Panc1 (cell line): Measurements from ENCODE around the gene CWH43. TPM values are rescaled to one million over a fixed set of nuclear protein-coding genes. Genes with fewer than 3 reads are reported as not detected.

Source experiments
- total RNA-seq: library from RNA; stranded (reverse); gene quantifications from one replicate; pipeline ENCODE4 v1.2.1, GENCODE V29; 2021; ENCODE audit not compliant: unreplicated experiment

The CWH43 gene
- total RNA-seq, 1 experiment from 2014 or later, result not detected

Other genes starting within 250 kb of the CWH43 start
- 47.5 TPM for gene FRYL, start 206.0 kb upstream of the CWH43 start, total RNA-seq
- gene OCIAD1, start 155.2 kb upstream of the CWH43 start, total RNA-seq, result 103 TPM
- 32.8 TPM for gene OCIAD2, start 79.5 kb upstream of the CWH43 start, total RNA-seq